ENCODE data around the gene SLC2A2.

Gene SLC2A2

DNA sequence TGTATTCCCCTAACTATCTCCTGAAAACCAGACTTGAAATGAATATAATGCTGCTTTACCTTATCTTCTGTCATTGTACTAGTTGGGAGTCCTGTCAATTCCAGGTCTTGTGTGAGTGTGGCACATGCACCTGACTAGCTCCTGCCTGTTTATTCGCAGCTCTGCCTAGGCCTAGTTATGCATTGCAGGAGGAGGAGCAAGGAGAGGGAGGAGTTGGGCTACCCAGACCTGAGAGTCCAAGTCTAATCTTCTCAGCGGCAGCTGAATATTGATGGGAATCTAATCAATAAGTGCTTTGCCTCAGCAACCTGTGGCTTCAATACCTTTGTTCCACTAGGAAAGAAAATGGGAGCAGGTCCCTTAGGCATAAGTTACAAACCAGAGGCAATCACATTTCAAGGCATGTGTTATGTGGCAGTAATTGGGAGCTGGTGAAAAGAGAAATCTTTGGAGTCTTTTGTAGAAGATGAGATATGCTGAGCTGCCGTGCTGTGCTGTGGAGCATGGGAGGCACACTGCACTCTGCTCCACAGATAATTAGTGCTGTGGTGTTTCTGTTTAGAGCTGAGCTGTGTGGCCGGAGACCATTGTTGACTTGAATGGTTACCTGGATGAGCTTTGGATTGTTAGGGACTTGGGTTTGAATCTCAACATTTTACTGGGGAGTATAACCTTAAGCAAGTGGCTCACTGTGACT is at the start of gene SLC2A2:
TSS of gene SLC2A2 (minus strand) at position 124 of the 697 bp plus-strand sequence. CDS start at position 74, 50 bp downstream.
- DNase-seq (ENCODE audit: low read depth in 2 of 2) = no peak
- TF ChIP-seq, protein P1, sequence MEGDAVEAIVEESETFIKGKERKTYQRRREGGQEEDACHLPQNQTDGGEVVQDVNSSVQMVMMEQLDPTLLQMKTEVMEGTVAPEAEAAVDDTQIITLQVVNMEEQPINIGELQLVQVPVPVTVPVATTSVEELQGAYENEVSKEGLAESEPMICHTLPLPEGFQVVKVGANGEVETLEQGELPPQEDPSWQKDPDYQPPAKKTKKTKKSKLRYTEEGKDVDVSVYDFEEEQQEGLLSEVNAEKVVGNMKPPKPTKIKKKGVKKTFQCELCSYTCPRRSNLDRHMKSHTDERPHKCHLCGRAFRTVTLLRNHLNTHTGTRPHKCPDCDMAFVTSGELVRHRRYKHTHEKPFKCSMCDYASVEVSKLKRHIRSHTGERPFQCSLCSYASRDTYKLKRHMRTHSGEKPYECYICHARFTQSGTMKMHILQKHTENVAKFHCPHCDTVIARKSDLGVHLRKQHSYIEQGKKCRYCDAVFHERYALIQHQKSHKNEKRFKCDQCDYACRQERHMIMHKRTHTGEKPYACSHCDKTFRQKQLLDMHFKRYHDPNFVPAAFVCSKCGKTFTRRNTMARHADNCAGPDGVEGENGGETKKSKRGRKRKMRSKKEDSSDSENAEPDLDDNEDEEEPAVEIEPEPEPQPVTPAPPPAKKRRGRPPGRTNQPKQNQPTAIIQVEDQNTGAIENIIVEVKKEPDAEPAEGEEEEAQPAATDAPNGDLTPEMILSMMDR (IDR thresholded peaks at IDR 0.05; ENCODE audit: low read depth, low read length) = no peak
- H3K4me3 ChIP-seq (replicated peaks in 1 of 2; ENCODE audit: low read depth in 2 of 2, low read length in 2 of 2) = no peak within 1 kb of the TSS

DNA sequence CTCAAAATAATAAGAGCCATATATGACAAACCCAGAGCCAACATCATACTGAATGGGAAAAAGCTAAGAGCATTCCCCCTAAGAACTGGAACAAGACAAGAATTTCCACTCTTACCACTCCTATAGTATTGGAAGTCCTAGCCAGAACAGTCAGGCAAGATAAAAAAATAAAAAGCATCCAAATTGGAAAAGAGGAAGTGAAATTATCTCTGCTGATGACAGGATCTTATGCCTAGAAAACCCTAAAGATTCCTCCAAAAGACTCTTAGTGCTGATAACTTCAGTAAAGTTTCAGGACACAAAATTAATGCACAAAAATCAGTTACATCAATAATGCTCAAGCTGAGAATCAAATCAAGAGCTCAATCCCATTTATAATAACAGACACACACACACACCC is 45.9 kb upstream of the SLC2A2 start:
- no peak overlapping the region for H3K4me3 ChIP-seq (replicated peaks in 1 of 2; ENCODE audit: low read depth in 2 of 2, low read length in 2 of 2)
- DNase-seq (ENCODE audit: low read depth in 2 of 2) = no peak
- TF ChIP-seq, protein P1 (IDR thresholded peaks at IDR 0.05; ENCODE audit: low read depth, low read length) = no peak

DNA sequence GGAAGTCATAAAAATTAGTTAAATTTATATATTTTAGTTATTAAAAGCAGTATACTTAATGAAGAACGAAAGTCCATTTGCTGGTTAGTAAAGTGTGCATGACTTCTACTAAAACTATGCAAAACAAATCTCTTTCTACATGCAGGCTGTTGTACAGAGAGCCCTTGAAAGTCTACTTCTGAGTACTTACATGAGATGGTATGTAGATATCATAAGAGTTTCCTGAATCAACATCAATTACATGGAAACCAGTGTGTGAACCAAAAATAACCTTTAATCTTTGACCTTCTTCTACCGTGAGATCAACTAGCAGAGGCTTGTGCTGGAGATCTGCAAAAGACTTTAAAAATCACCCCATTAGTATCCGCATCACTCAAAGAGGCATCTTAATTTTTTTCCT is 42.1 kb upstream of the SLC2A2 start:
- TF ChIP-seq, protein P1 (IDR thresholded peaks at IDR 0.05; ENCODE audit: low read depth, low read length) = no peak
- no peak overlapping the region for H3K4me3 ChIP-seq (replicated peaks in 1 of 2; ENCODE audit: low read depth in 2 of 2, low read length in 2 of 2)
- no peak for DNase-seq (ENCODE audit: low read depth in 2 of 2)

DNA sequence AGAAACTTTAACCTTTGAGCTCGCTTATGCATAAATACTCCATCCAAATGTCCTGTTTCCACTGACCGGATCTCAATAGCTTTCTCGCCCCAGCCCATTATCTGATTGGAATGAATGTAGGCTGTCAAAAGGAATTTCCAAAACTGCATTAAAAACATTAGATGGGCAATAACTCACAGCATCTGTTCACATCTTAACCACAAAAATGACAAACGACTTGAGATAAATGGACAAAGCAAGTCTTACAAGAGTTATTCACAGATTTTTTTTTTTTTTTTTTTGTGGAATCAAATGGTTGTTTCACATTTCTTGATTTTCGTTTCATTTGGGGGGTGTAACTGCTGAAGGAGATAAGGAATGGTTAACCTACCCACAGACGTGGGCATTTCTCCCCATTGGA is 39.7 kb upstream of the SLC2A2 start:
- TF ChIP-seq, protein P1 (IDR thresholded peaks at IDR 0.05; ENCODE audit: low read depth, low read length) = no peak
- DNase-seq (ENCODE audit: low read depth in 2 of 2) = peak in 1 of 2 donors; percentile 35
- H3K4me3 ChIP-seq (replicated peaks in 1 of 2; ENCODE audit: low read depth in 2 of 2, low read length in 2 of 2) = no peak overlapping the region

DNA sequence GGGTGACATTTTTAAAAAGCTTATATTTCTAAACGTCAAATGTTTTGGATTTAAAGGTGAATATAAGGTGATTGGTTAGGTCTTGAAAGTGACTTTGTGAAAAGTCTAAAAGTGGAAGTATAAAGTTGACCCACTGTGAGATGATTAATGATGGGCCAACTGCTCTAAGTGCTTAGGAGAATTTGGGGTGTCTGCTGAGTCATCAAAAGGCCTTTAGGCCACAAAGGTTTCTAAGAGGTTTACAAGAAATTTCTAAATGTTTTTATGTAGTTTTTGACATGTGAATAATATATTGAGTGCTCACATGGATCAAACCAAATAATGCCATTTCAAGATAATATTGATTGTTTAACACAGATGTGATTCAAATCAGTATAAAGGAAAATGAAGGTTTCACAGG is 39.2 kb upstream of the SLC2A2 start:
- TF ChIP-seq, protein P1 (IDR thresholded peaks at IDR 0.05; ENCODE audit: low read depth, low read length) = no peak
- H3K4me3 ChIP-seq (replicated peaks in 1 of 2; ENCODE audit: low read depth in 2 of 2, low read length in 2 of 2) = no peak overlapping the region
- no peak for DNase-seq (ENCODE audit: low read depth in 2 of 2)

DNA sequence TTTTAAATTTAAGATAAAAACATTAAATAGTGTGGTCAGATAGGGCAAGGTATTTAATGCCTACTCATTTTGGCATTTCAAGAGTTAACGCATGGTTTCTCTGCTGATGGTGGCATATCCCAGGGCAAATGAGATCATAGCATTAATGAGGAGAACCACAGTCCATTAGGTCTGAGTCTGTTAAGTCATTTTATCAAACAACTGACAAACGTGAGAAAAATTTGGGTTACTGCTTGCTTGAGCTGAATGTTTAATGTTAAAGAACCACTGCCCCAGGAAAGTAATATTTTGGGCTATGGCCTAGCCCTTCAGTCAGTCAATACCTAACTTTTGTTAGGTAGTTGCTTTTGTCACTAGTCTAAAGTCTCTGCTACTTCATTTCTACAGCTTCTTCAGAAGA is 37.9 kb upstream of the SLC2A2 start:
- no peak overlapping the region for H3K4me3 ChIP-seq (replicated peaks in 1 of 2; ENCODE audit: low read depth in 2 of 2, low read length in 2 of 2)
- TF ChIP-seq, protein P1 (IDR thresholded peaks at IDR 0.05; ENCODE audit: low read depth, low read length) = no peak
- no peak for DNase-seq (ENCODE audit: low read depth in 2 of 2)

DNA sequence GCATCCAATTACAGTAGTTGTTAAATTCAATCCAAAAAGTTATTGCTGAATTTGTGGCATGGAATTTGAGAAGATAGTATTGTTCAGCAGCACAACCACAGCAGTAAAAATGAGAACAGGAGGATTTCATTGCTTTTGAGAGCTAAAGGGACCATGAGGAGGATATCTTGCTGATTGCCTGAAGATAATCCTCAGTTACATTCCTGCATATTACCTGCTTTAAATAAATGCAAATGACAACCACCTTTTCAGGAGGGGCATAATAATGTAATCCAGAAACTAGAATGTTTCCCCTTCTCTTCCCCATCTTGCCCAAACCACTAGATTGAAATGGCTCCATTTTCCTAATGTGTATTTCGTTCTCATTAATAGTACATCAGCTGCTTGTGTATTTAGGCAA is 35.2 kb upstream of the SLC2A2 start:
- TF ChIP-seq, protein P1 (IDR thresholded peaks at IDR 0.05; ENCODE audit: low read depth, low read length) = no peak
- no peak for DNase-seq (ENCODE audit: low read depth in 2 of 2)

More for the DNA sequence above, 35.2 kb upstream of the SLC2A2 start:
- no peak overlapping the region for H3K4me3 ChIP-seq (replicated peaks in 1 of 2; ENCODE audit: low read depth in 2 of 2, low read length in 2 of 2)

Data from cardiac fibroblast (primary cell).